HepG2 (cell line): ENCODE measurements around the gene NT5DC2. TPM values are rescaled to one million over a fixed set of nuclear protein-coding genes. Genes with fewer than 3 reads are reported as not detected.

Experiments
- ATRX ChIP-seq: sonication (generic); formaldehyde crosslinking; IDR thresholded peaks from 2 replicates; pipeline ENCODE4 v1.4.0; 2020; ENCODE audit warnings: missing genetic modification reagents, borderline replicate concordance
- CERS6 ChIP-seq: sonication (generic); formaldehyde crosslinking; IDR thresholded peaks from 2 replicates; pipeline ENCODE4 v1.5.0; 2020; ENCODE audit warnings: missing genetic modification reagents
- EEA1 ChIP-seq: sonication (generic); formaldehyde crosslinking; IDR thresholded peaks from 2 replicates; pipeline ENCODE4 v1.5.1; 2020; ENCODE audit warnings: mild to moderate bottlenecking, missing genetic modification reagents, borderline replicate concordance
- GRHL1 ChIP-seq: sonication (generic); formaldehyde crosslinking; conservative IDR thresholded peaks from 2 replicates; pipeline ENCODE4 v1.8.0; 2022; ENCODE audit warnings: missing genetic modification reagents
- MED8 ChIP-seq: sonication (generic); formaldehyde crosslinking; IDR thresholded peaks from 2 replicates; pipeline ENCODE4 v1.8.1; 2023; ENCODE audit warnings: mild to moderate bottlenecking, missing genetic modification reagents; ENCODE audit not compliant: insufficient replicate concordance
- MIXL1 ChIP-seq: IDR thresholded peaks from 2 replicates; pipeline ENCODE4 v1.6.1; 2016
- MYPOP ChIP-seq: sonication (generic); formaldehyde crosslinking; IDR thresholded peaks from 2 replicates; pipeline ENCODE4 v1.8.1; 2023; ENCODE audit warnings: mild to moderate bottlenecking, moderate library complexity, missing genetic modification reagents
- RBM22 ChIP-seq: fragments of 200-400 bp; formaldehyde crosslinking; optimal IDR thresholded peaks from 2 replicates; pipeline ENCODE3; 2017; ENCODE audit warnings: mild to moderate bottlenecking, low read length, moderate library complexity
- SATB2 ChIP-seq: sonication (generic); formaldehyde crosslinking; IDR thresholded peaks from 2 replicates; pipeline ENCODE4 v1.5.0; 2020; ENCODE audit warnings: missing genetic modification reagents
- SMAD3 ChIP-seq: sonication (generic); formaldehyde crosslinking; IDR thresholded peaks from 2 replicates; pipeline ENCODE4 v1.4.0; 2020; ENCODE audit warnings: missing genetic modification reagents
- ZBTB43 ChIP-seq: sonication (generic); formaldehyde crosslinking; conservative IDR thresholded peaks from 2 replicates; pipeline ENCODE4 v1.4.0; 2020; ENCODE audit warnings: missing genetic modification reagents
- ZEB1 ChIP-seq: IDR thresholded peaks from 2 replicates; pipeline ENCODE4 v1.6.1; 2012; ENCODE audit warnings: mild to moderate bottlenecking, low read depth, inconsistent platforms; ENCODE audit not compliant: insufficient replicate concordance
- ZNF335 ChIP-seq: sonication (generic); formaldehyde crosslinking; IDR thresholded peaks from 2 replicates; pipeline ENCODE4 v1.4.0; 2020; ENCODE audit warnings: missing genetic modification reagents
- ZNF792 ChIP-seq: IDR thresholded peaks from 2 replicates; pipeline ENCODE4 v1.6.1; 2016
- polyA plus RNA-seq, 8 experiments: library from polyadenylated mRNA; depleted of rRNA in 3 of 8; stranded (reverse) in 7 of 8; unstranded in 1 of 8; fragments of >200 nt; fragmentation: Illumina TruSeq in 4 of 8; extraction: Trizol in 4 of 8; gene quantifications; 2 replicates each; pipeline versions ENCODE4 v1.2.1 to v1.2.3, GENCODE V29; 2011 to 2016; ENCODE audit warnings: low read depth in 4 of 8, missing spikeins in 1 of 8, mixed read lengths in 1 of 8; ENCODE audit not compliant: insufficient read depth in 1 of 8
- total RNA-seq, 5 experiments: library from RNA; depleted of rRNA; stranded (reverse); fragments of >200 nt; fragmentation: Illumina TruSeq; extraction: Trizol; gene quantifications; 2 replicates each; pipeline ENCODE4 v1.2.3, GENCODE V29; 2016; ENCODE audit warnings: low read depth in 1 of 5
- TF ChIP-seq, protein P1 (sequence below): sonication (generic); formaldehyde crosslinking; IDR thresholded peaks from 2 replicates; pipeline ENCODE4 v1.5.1; 2020; ENCODE audit warnings: mild to moderate bottlenecking, missing genetic modification reagents
- TF ChIP-seq, protein P2 (sequence below): sonication (generic); formaldehyde crosslinking; IDR thresholded peaks from 2 replicates; pipeline ENCODE4 v1.9.0; 2021; ENCODE audit warnings: missing genetic modification reagents, mild to moderate bottlenecking, borderline replicate concordance
- TF ChIP-seq, protein P3 (sequence below): IDR thresholded peaks from 2 replicates; pipeline ENCODE4 v1.6.1; 2016

Gene NT5DC2
- total and polyA plus RNA-seq, 2 of the 13 experiments (the other 11 are each of a cell fraction or from before 2014, with no cell fraction given) = 131 to 240 TPM

DNA sequence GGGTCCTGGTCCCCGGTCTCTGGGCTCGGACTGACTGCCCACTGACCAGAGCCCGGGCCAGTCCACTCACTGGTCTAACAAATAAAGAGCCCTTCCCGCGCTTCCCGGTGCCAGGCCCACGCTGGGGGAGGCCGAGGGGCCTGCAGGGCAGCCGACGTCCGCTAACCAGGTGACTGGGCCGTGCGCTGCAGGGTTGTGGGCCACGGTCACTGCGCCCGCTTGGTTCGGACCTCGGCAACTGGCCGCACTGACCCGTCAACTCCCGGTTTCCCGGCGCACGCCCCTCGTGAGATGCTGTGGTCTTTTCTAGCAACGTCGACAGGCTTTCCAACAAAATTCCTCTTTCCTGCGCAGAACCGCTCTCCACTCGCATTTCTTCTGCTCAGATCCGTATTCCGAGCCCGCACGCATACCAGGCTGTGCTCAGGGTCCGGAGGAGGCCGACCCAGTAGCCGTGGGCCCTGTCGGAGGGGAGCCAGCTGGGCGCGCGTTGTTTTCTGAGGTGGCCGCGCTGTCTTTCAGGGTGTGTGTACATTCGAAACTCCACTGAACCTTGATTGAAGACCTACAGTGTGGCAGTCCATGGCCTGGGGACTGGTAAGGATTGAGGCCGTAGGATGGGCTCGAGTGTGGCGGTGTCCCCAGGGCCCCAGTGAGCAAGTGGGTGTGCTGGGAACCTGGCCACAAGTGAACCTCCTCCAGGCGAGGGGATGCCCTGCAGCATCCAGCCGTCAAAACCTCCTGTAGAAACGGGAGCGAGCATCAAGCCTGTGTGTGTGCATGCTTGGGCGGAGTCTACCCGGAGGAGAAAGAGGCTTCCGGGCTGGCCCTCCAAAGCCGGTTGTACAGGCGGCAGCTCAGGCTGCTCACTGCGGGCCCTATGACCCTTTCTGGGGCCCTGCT is 875 bp upstream of the NT5DC2 start (continued):
- no peak for TF ChIP-seq MED8 (CRISPR knock-in tag)
- no peak for TF ChIP-seq ZBTB43 (CRISPR knock-in tag)
- no peak for TF ChIP-seq MIXL1 (CRISPR knock-in tag)
- no peak for TF ChIP-seq ZEB1
- TF ChIP-seq MYPOP (CRISPR knock-in tag) = peak; percentile 51; the same call in 1 of the 2 replicates
- TF ChIP-seq GRHL1 (CRISPR knock-in tag) = no peak
- TF ChIP-seq ATRX = no peak
- no peak for TF ChIP-seq SMAD3 (CRISPR knock-in tag)
- TF ChIP-seq ZNF792 (CRISPR knock-in tag) = 0 out of 2 replicates have a peak, but pooled peaks have one; percentile 14
- TF ChIP-seq CERS6 (CRISPR knock-in tag) = 0 out of 2 replicates have a peak, but pooled peaks have one; percentile 39
- TF ChIP-seq, protein P1, sequence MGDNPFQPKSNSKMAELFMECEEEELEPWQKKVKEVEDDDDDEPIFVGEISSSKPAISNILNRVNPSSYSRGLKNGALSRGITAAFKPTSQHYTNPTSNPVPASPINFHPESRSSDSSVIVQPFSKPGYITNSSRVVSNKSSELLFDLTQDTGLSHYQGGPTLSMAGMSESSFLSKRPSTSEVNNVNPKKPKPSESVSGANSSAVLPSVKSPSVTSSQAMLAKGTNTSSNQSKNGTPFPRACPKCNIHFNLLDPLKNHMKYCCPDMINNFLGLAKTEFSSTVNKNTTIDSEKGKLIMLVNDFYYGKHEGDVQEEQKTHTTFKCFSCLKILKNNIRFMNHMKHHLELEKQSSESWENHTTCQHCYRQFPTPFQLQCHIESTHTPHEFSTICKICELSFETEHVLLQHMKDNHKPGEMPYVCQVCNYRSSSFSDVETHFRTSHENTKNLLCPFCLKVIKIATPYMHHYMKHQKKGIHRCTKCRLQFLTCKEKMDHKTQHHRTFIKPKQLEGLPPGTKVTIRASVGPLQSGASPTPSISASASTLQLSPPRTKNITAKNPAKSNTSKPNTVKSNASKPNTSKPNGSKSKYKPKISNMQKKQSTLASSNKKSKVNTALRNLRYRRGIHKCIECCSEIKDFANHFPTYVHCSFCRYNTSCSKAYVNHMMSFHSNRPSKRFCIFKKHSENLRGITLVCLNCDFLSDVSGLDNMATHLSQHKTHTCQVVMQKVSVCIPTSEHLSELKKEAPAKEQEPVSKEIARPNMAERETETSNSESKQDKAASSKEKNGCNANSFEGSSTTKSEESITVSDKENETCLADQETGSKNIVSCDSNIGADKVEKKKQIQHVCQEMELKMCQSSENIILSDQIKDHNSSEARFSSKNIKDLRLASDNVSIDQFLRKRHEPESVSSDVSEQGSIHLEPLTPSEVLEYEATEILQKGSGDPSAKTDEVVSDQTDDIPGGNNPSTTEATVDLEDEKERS (CRISPR knock-in tag) = peak; percentile 21; the same call in 1 of the 2 replicates
- TF ChIP-seq SATB2 (CRISPR knock-in tag) = no peak
- TF ChIP-seq, protein P2, sequence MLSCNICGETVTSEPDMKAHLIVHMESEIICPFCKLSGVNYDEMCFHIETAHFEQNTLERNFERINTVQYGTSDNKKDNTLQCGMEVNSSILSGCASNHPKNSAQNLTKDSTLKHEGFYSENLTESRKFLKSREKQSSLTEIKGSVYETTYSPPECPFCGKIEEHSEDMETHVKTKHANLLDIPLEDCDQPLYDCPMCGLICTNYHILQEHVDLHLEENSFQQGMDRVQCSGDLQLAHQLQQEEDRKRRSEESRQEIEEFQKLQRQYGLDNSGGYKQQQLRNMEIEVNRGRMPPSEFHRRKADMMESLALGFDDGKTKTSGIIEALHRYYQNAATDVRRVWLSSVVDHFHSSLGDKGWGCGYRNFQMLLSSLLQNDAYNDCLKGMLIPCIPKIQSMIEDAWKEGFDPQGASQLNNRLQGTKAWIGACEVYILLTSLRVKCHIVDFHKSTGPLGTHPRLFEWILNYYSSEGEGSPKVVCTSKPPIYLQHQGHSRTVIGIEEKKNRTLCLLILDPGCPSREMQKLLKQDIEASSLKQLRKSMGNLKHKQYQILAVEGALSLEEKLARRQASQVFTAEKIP (CRISPR knock-in tag) = no peak
- no peak; the same call in 1 of the 2 replicates for TF ChIP-seq ZNF335
- TF ChIP-seq, protein P3, sequence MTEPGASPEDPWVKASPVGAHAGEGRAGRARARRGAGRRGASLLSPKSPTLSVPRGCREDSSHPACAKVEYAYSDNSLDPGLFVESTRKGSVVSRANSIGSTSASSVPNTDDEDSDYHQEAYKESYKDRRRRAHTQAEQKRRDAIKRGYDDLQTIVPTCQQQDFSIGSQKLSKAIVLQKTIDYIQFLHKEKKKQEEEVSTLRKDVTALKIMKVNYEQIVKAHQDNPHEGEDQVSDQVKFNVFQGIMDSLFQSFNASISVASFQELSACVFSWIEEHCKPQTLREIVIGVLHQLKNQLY = no peak
- no peak for TF ChIP-seq EEA1 (CRISPR knock-in tag)
- no peak for TF ChIP-seq RBM22
